ENCODE measurements around the gene AKAP1. TPM values are rescaled to one million over a fixed set of nuclear protein-coding genes. Genes with fewer than 3 reads are reported as not detected.
"Not testable (repeated sequence)": the region's sequence is repeated elsewhere in the genome, so short reads cannot be mapped to it uniquely, and the experiment has no call there.

AKAP1 gene
- polyA plus RNA-seq, 1 donor, result 90.7 TPM

GRCh38 chr17:57078274-57078673, 6.8 kb upstream of the AKAP1 start:
- no peak for DNase-seq

DNA sequence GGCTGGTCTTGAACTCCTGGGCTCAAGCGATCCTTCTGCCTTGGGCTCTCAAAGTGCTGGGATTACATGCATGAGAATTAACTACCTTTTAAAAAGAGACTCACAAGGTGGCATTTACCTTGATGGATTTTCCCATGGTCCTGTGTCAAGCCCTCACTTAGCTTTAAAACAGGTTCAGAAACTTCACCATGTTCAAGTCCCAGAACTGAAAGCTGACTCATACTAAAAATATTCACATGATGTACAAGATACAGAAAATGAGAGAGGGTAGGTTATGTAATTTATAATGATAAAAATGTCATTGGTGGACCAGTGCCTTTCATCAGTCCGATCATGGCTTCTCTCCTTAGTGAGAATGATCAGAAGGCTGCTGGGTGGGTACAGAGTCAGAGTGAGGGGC, 4.3 kb upstream of the AKAP1 start:
- no peak for DNase-seq

GRCh38 chr17:57082441-57082840, 2.6 kb upstream of the AKAP1 start:
- no peak for DNase-seq

DNA sequence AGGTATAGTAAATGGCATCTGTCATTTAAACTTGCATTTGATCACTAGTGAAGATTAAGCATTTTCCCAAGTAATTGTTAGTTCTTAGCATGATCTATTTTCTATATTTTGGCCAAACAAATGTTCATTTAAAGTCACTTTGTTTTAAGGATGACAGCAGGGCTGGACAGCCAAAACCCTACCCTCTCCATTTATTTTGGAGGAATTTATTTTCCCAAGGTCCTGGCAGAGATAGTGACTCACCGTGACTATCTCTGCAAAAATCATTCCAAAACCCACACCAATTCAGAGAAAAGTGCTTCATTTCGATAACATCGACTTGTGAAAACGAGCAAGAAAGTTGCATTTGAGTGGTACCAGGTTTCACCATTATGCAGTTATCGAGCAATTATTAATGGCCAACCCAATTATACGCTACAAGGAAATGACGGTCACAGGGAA, 665 bp upstream of the AKAP1 start:
- DNase-seq, result no peak

GRCh38 chr17:57085448-57086068, 512 bp downstream of the AKAP1 start:
- DNase-seq, result peak; percentile 60

GRCh38 chr17:57086069-57086930, 1.3 kb downstream of the AKAP1 start:
- no peak for DNase-seq

DNA sequence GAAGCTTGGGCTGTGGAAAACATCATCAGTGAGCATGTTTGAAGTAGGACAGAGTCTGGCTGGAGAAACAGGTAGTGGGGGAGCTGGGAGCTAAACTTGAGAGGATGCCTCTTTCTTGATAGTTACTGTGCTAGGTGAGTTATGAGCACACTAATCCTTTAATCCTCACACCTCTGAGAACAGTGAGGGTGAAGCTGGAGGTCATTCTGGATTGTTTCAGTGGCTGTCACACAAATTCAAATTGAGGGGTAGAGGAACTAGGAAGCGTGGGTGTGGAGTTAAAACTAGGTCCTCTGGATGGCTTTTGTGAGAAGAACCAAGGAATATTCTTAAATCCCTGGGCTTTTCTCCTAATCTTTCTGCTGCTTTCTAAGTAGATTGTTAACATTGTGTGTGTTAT, 3.3 kb downstream of the AKAP1 start:
- DNase-seq, result no peak

DNA sequence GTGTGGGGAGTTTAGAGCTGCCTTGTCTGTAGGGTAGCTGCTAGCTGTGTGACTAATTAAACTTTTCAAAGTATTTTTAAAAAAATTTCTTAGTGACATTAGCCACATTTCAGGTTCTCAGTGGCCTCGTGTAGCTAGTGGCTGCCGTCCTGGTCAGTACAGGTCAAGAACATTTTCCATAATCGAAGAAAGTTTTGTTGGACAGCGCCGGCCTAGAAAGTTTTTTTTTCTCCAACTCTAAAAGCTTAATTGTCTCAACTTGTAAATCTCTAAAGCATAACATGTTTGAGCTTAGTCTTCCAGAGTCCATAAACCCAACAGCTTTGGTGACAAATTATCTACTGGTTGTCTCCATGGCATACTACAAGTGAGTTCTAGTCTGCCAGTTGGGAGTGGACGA, 4.3 kb downstream of the AKAP1 start:
- no peak for DNase-seq

DNA sequence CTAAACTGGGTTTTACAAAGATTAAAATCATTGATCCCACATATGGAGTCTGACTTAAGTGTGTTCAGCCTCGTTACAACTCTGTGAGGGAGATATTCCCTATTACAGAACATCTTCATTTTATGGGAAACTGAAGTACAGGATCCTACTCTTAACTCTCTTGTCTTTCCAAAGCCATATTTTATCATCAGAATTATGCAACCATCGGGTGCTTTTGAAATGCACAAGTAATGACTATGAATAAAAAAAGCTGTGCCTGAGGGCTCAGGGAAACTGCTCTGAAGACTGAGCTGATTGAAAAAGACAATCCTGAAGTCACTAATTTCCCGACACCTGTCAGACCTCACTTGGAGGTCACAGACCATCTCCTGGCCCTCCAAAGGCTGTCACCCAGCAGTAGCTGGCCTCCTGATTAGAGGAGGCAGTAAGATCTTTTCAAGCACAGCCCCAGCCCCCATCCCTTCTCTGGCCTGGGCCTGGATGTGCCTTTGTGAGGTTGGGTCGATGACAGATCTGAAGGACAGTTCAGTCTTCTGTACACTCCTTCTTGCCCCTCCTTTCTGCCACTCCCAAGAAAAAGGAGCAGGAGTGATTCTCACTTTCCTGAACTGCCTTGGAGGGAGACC, 5.6 kb downstream of the AKAP1 start:
- DNase-seq, result no peak

- DNase-seq, result no peak
These were observed 6.2 kb downstream of the AKAP1 start for GRCh38 chr17:57091186-57091618.

DNA sequence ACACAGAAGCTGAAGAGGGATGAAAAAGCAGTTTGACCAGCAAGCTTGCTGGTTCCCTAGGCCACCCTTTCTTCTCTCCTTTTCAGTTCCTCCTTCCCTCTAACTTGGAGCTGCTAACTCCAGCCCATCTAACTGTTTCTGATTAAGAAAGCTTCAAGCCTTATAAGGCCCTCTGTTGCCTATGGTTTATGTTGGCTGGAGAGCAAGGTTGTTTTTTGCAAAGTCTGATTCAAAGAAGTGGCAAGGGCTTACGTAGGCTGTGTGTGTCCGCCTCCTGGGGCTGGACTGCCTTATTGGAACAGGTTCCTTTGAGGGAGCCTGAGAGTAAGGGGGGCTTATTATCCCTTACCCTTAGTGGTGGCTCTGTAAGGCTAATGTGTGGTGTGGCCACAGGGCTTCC, 7.1 kb downstream of the AKAP1 start:
- no peak for DNase-seq

DNA sequence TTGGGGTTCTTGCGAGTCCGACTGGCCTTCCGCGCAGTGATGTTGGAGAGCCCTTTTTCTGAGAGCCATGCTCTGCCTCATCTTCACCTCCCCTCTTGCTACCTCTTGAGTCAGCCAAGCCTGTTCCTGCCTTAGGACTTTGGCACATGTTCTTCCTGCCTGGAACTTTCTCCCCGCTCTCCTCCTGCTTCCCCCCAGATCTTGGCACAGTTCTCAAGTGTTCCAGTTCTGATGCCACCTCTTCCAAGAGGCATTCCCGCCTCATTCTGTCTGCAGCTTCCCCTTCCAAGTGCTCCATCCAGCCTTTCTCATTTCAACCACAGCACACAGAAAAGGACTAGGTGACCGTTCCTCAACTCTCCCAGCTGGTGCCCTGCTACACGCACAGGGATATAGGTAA, 7.7 kb downstream of the AKAP1 start:
- no peak for DNase-seq

- no peak for DNase-seq
These were observed 11.6 kb downstream of the AKAP1 start for GRCh38 chr17:57096472-57097202.

DNA sequence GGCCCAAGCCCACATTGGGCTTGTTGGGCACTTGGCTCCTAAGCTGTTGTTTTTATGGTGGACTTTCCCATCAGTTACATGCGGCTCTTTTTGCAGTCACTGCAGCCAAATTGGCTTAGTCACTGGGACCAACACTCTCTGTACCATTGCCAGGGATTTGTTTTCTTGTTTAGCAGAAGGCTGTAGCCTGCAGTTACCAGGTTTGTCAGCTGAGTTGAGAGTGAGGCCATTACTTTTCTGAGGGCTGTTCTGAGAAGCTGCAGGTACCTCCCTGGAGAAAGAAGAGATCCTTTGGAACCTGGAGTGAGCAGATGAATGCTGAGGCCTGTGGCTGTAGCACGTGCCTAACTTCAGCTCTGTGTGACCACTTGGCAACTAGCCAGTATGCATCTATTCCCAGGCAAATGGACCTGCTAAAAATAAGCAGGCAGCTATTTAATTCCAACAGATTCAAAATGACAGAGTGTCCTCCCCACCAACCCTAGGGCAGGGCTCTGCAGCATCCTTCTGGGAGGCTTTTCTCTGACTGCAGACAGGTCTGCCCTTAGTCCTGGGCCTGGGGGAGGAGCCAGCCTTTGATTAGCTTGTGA, 12.9 kb downstream of the AKAP1 start:
- DNase-seq, result peak; percentile 23

- no peak for DNase-seq
These were observed 14.1 kb downstream of the AKAP1 start for GRCh38 chr17:57099165-57099564.

- no peak for DNase-seq
These were observed 17.1 kb downstream of the AKAP1 start for GRCh38 chr17:57102122-57102521.

- DNase-seq, result not testable (repeated sequence)
These were observed 17.6 kb downstream of the AKAP1 start for GRCh38 chr17:57102660-57103059.

DNA sequence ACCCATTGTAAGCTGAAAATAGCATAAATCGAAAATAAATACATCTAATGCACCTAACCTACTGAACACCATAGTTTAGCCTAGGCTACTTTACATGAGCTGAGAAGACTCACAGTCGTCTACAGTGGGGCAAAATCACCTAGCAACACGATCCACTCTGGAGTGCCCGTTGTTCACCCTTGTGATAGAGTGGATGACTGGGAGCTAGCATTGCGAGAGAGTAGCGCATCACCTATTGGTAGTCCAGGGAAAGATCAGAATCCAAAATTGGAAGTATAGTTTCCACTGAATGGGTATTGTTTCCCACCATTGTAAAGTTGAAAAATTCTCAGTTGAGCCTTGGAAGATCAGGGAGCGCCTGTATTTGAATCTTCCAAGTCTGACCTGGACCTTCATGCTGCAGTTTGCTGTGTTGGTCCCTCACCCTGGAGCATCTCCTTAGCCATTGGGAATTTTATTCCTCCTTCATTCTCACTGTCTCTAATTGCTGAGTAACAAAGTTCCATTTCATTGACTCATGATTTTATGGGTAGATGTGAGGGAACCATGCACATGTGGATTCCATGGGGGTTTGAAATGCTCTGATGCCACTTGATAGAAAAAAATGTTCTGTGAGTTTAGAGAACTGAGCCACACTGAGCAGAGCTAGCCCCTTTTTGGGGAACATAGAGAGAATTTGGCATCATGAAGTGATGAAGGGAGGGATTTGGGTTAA, 19.6 kb downstream of the AKAP1 start:
- DNase-seq, result no peak

GRCh38 chr17:57105591-57105990, 20.5 kb downstream of the AKAP1 start:
- no peak for DNase-seq

DNA sequence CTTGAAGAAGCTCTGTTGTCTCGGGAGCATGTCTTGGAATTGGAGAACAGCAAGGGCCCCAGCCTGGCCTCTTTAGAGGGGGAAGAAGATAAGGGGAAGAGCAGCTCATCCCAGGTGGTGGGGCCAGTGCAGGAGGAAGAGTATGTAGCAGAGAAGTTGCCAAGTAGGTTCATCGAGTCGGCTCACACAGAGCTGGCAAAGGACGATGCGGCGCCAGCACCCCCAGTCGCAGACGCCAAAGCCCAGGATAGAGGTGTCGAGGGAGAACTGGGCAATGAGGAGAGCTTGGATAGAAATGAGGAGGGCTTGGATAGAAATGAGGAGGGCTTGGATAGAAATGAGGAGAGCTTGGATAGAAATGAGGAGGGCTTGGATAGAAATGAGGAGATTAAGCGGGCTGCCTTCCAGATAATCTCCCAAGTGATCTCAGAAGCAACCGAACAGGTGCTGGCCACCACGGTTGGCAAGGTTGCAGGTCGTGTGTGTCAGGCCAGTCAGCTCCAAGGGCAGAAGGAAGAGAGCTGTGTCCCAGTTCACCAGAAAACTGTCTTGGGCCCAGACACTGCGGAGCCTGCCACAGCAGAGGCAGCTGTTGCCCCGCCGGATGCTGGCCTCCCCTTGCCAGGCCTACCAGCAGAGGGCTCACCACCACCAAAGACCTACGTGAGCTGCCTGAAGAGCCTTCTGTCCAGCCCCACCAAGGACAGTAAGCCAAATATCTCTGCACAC, 21.2 kb downstream of the AKAP1 start:
- DNase-seq, result no peak

GRCh38 chr17:57106836-57107497, 21.9 kb downstream of the AKAP1 start:
- no peak for DNase-seq

All from hindlimb muscle (tissue), 1 donor.